NCI-H748 treated with DMSO at 0.1 percent for 48 hours (cell line): ENCODE data around the gene ARMH1.
A peak's percentile ranks its signal among the peaks of the same experiment; 100 is the strongest.
"Not testable (repeated sequence)": the region's sequence is repeated elsewhere in the genome, so short reads cannot be mapped to it uniquely, and the experiment has no call there.

Experiments
- DNase-seq: peaks from one replicate; lab custom pipeline; 2025; lab: John Stamatoyannopoulos, UW

ARMH1 gene

DNA sequence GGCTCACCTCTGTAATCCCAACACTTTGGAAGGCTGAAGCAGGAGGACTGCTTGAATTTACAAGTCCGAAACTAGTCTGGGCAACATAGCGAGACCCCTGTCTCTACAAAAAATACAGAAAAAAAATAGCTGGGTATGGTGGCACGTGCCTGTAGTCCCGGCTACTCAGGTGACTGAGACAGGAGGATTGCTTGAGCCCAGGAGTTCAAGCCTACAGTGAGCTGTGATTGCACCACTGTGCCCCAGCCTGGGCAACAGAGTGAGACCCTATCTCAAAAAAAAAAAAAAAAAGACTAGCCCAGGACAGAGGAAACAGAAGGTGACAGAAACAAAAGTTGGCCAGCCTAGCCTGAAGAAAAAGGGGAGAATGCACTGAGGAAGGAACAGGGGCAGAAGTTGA, 21.2 kb downstream of the ARMH1 start:
- DNase-seq, result no peak

DNA sequence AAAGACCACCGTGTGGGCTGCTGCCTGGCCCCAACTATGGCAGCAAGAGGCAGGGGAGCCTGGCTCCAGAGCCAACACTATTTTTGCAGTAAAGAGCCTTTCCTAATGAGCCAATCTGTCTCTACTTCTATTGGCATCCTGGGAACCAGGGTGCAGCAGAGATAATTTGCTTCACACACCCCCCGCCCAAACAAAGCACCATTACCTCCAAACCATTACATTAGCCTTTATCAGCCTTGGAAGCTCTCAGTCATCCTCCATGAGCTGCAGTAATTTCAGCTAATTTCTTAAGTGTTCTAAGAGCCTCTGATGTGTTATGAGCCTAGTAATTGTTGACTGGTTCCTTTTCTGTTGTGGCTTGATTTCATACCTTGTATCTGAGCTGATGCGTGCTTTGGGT, 21.6 kb downstream of the ARMH1 start:
- DNase-seq, result no peak

DNA sequence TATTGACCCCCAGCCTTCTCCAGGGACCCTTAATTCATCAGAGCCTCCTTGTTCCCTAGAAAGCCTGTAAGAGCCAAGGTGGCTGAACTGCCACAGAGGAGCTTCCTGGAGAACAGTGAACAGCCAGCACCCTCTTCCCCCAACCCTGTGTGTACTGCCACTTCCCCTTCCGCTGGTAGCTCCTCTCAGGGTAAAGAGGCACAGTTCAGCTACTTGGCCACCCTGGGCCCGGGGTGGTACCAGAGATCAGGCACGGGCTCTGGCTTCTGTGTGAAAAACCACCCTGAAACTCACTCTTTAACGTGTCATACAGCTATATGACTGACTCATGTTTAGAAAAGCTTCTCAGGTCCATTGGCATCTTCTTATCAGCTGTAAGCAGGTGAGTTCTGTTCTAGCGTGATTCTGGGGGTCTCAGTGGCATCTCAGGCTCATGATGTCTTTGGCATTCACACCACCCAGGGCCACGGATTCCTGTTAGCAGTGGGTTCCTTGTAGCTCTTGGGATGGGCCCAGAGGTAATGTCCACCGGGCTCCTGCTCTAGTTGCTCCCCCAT, 22.4 kb downstream of the ARMH1 start:
- DNase-seq, result no peak

DNA sequence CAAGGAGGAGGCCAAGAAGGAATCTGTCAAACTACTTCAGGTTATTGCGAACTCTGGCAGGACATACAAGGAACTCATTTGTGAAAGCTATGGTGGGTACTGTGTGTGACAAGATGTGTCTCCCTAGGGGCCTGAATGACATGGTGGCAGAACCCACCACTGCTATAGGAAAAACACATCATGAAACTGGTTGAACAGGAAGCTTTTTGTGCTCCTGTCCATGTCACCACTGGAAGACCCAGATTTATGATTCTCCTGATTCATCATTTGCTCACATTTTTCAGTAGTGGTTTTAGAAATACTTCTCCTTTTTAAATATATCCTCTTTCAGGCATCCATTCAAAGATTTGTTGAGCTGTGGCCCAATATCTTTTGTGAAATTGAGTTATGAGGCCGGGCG, 23.6 kb downstream of the ARMH1 start:
- no peak for DNase-seq

DNA sequence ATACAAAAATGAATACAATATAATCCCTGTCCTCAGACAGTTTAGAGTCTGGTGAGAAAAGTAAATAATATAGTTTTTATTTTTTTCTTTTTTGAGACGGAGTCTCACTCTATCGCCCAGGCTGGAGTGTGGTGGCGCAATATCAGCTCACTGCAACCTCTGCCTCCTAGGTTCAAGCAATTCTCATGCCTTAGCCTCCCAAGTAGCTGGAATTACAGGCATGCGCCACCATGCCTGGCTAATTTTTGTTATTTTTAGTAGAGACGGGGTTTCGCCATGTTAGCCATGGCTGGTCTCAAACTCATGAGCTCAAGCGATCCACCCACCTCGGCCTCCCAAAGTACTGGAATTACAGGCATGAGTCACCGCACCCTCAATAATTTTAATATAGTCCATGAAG, 24.9 kb downstream of the ARMH1 start:
- not testable (repeated sequence) for DNase-seq

DNA sequence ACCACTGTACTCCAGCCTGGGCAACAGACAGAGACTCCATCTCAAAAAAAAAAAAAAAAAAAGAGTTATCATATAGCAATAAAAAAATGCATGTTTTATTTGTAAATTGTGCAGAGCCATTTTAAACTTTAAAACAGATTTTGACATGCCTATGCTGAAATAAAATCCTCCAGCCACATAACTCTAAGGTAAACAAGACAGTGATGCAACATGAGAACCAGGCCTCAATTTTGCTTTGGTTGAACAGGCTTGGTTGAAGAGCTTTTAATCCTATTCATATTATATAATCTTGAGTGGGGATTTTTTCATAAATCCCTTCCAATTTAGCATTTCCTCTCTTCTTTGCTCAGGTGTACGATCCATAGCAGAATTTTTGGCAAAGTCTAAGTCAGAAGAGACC, 26.1 kb downstream of the ARMH1 start:
- no peak for DNase-seq

DNA sequence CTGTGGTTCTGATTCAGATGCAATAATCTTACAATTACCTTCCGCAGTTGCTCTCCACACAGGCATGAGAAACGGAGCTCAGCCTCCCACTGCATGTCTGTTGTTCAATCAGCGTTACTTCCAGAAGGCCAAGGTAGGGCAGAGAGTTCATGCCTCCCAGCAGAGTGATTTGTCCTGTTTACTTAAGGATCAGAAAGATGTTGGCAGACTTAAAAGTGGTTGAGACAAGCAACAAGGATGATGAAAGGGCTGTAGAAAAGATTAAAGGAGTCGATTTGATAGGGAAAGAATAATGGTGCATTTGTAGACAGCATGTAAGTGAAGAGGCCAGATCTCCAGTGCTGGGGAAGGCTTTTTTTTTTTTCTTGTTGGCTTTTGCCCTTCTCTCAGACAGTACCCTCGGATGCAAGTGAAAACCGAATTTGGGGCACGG, 26.6 kb downstream of the ARMH1 start:
- DNase-seq, result no peak

DNA sequence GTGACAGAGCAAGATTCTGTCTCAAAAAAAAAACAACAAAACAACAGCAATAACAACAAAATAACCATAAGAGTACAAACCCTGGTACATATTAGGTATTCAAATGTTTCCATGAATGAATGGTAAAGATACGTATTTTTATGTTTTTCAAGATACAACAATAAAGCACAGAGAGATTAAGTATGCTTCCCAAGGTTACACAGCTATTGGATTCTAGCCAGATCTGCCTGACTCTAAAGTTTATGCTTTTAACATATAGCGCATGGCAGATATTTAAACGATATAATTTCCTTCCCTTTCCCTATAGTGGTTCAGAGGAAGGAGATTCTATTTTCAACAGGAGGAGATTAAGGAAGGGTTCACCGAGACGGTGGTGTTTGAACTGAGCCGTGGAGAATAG, 31.0 kb downstream of the ARMH1 start:
- no peak for DNase-seq

DNA sequence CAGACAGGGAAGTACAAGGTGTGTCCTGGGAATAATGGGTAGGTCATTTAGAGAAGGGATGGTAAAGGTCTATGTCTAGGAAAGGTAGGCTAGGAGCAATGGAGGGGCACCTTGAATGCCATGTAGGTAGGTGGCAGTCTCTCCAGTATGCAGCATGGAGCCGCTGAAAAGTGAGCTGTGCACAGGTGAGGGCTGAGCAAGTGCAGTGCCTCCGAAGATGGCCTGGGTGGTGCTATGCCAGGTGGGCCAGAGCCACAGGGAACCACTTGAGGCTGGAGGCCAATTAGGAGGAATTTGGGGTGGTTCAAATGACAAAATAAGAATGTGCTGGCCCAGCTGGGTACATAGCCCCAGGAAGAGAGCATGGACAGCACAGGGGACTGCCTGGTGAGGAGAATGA, 31.4 kb downstream of the ARMH1 start:
- DNase-seq, result no peak

DNA sequence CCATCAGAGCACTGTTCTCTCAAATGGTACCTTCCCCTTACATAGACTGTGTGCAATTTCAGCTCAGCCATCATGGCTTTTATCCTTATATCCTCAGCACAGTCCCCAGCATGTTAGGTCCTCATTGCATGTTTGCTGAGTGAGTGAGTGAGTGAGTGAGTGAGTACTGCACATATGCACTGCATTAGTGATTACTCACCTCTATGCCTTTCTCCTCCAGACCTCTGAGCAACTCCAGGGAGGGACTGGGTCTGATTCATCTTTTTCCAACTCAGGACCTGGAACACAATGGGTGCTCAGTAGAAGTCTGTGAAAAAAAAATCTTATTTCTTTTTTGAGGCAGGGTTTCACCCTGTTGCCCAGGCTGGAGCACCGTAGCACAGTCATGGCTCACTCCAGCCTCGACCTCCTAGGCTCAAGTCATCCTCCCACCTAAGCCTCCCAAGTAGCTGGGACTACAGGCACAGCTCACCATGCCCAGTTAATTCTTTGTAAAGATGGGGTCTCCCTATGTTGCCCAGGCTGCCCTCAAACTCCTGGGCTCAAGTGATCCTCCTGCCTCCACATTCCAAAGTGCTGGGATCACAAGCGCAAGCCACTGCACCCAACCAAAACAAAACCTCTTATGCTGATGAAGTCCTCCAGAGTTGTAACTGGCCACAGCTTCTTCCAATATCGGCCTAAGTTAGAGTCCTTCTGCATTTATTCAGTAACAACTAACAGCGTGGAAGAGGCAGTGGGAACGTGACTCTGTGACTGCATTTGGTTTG, 32.8 kb downstream of the ARMH1 start:
- no peak for DNase-seq

DNA sequence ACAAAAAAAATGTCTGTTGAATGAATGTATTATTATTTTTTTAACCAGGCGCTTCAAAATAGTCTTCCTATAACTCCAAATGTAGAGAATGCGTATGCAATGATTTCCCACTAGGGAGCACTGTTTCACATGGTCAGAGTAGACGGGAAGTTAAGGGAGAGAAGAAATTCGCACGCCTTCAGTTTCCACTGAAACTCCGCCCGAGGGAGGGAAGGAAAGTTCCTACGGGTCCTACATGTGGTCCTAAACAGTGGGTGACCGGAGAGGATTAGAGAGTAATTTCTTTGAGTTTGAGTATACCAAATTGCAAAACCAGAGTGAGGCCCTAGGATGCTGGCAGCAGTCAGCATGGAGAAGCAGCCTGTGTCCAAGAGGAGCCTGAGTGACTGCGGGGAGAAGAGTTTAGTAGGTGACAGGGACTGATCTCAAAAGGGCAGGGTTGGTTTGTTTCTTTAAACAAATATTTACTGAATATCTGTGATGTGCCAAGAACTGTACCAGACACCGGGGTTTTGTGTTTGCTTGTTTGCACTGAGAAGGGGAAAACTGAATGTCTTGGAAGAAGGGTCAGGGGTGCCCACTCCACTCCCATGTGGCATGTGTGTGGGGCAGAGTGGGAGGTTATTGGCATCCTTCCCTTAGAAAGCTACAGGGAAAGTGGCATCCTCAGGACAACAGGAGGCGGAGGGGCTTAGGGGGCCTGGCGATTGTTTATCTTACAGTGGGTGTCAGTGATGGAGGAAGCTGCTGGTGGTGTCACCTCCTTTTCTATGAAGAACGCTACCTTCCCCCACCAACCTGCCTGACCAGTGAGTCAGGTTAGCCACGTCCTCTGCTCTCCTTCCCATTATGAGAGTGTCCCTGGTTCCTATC, 33.7 kb downstream of the ARMH1 start:
- DNase-seq, result no peak

DNA sequence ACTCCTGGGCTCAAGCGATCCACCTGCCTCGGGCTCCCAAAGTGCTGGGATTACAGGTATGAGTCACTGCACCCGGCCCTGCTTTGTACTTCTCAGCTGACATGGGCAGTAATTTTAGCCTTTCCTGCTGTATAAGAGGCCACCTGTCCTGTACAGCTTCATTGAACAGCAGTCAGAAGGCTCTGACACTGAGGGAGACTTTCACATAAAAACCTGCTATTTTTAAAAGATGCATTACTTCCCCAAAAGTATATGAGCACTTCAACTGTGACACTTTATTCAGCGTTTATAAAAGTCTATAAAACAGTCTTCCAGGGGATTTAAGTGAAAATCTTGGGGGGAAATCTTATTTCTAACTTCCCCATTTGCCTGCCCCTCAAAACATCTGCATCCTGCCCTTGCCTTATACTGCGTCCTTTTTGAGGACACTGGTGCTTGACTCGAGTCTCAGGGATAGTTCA, 38.8 kb downstream of the ARMH1 start:
- DNase-seq, result no peak

DNA sequence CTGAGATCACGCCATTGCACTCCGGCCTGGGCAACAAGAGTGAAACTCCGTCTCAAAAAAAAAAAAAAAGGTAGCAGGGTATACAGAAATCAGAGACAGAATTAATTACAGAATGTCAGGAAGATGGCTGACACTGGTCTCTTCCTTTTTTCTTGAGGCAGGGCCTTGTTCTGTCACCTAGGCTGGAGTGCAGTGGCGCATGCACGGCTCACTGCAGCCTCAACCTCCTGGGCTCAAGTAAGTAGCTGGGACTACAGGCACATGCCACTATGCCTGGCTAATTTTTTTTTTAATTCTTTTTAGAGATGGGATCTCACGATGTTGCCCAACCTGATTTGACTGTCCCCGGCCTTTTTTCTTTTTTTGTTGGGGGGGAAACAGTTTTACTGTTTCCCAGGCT, 40.0 kb downstream of the ARMH1 start:
- no peak for DNase-seq

DNA sequence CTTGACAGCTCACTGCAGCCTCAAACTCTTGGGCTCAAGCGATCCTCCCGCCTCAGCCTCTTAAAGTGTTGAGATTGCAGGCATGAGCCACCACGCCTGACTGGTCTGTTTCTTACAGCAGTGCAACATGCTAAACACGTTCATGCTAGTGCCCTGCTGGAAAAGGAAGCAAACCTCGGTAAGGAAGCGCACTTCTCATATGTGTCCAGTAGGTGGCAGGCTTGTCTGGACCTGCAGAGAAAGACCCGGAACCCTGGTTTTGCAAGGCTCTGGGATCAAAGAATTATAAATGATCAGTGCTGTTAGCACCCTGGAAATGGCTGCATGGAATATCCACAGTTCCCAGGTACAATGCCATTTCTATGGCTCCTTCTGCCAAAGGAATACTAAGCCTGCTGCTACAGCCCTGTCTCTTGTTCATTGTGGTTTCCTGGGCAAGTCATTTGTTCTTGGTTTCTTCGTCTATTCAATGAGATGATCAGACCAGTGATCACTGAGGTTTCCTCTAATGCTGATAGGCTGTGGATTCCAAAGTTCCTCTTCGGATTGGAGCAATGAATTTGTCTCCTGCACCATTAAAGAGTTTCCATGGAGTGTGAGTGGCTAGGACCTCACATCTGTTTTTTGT, 40.5 kb downstream of the ARMH1 start:
- DNase-seq, result peak; percentile 58

DNA sequence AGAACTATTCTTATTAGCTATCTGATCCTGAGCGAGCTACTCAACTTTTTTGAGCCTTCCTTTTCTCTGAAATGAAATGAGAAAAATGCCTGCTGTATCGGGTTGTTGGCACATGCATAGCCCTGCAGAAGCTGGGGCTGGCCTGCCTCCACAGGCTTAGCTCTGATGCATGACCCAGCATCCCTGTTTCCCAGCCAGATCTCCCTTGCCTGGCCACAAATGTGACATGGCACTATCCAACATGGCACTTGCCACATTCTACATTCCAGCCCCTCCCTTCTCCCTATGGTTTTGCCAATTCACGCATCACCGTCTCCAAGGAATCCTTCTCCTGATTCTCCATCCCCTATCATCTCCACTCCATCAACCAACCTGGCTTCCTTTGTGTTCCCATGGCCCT, 42.6 kb downstream of the ARMH1 start:
- DNase-seq, result no peak

DNA sequence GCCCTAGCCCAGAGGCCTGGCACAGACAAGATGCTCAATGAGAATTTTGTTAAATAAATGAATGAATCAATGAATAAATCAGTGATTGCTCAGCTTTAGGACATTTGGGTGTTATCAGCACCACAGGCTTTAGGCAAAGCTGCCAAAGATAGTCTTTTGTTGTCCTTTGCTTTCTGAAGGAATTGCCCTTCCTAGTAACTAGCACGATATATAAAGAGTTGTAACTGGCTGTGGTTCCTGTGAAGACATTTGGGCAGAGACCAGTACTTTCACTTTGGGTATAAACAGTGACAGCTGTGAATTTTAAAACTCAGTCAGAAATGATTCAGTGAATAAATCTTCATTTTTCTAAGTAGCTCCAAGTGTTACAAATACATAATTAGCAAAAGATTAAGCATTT, 43.1 kb downstream of the ARMH1 start:
- no peak for DNase-seq

DNA sequence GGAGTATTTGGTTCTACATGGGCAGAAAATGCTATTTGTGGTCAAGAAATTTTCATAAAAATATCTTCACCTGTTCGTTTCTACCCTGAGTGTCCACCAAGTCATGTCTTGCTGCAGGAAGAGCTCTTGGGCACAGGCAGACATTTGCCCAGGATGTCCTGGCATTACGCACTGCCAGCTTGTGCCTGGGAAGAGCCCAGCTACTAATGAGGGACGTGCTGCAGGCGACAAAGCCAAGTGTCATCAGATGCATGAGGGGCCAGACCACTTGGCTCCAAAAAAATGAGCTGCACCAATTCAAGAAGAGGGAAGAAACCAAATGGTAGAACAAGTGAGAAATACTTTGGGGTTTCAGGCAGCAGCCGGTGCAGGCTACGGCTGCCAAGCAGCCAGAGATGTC, 43.6 kb downstream of the ARMH1 start:
- DNase-seq, result no peak

DNA sequence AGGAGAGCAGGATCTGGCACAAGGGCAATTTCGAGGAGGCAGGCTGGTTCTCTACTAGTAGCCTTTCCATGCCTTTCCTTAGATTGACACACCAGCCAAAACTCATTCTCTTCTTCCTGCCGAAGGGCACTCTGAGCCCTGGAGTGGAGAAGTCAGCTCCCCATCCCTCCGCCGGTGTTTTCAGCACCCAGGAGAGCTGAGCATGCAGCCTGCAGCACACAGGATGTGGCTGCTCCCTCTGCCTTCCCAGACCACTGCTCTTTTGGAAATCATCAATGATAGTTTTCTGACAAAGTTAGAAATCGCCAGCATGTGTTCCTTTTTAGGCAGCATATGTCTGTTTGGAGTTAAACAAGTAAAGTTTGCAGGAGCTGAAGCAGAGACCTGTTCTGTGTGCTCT, 44.8 kb downstream of the ARMH1 start:
- no peak for DNase-seq

DNA sequence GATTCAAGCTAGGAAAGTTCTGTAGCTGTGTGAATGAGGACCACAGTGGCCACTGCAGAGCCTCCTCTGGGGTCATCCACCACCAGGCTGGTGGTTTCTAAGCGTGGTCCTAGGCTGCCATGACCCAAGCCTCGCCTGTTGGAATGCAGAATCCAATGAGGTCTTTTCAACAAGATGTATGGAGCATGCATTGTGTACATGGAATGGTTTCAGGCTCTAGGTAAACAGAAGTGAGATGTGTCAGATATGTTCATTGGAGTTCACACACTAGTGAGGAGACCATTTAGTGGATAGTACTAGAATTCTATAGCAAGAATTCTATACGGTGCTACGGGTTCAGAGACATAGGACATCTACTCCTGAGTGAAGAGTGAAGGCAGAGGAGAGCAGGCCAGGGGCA, 45.8 kb downstream of the ARMH1 start:
- DNase-seq, result no peak

DNA sequence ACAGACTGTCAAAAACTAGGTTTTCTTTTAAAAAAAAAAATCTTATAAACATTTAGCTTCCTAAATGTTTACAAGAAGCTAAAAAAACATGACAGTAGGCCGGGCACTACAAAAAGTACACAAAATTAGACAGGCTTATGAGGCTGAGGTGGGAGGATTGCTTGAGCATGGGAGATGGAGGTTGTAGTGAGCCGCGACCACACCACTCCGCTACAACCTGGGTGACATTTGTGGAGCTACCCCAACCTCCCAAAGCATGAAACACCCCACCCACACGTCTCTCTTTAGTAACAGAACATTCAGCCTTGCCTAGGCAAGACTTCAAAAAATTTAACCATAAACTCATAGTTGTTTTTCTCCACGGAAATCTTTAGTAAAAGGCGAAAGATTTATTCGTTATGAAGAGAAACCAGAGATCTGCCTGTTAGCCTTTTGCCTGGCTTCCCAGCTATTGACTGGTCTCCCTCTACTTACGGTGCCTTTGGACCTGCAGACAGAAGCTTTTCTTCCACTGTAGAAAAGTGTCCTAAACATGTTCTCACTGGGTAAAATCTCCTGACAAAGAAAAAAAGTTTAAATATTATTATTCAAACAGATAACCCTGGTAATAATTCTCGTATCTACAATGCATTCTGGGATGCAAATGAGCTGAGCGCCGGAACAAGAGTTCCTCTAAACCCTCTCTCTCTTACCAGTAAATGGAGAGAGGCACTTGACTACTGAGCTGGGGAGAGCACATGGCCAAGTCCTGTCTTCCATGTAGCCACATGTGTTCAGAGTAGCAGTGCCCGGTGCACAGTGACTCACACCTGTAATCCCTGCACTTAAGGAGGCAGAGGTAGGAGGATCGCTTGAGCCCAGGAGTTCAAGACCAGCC, 47.2 kb downstream of the ARMH1 start:
- DNase-seq, result peak; percentile 74

DNA sequence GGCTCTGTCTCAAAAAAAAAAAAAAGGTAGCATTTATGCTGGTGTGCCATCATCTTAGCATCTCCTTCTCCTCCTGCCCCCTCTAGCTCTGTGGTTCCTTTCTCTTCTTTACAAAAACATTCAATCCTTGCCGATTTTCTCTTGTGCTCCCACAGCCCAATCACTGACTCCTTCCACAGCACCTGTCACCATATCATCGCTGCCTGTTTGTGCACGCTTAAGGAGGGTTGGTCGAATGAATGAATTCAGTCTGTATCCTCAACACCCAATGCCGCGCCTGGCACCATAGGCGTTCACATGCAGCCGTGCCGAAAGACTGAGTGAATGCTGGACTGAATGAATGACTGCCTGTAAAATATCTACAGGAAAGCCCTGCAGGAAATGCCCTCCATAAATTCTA, 48.5 kb downstream of the ARMH1 start:
- no peak for DNase-seq
